ENCODE data around the gene CHRNA1. TPM values are rescaled to one million over a fixed set of nuclear protein-coding genes. Genes with fewer than 3 reads are reported as not detected.
A peak's percentile ranks its signal among the peaks of the same experiment; 100 is the strongest.

The CHRNA1 gene
- total and polyA plus RNA-seq, 2 experiments from 2014 or later = not detected

DNA sequence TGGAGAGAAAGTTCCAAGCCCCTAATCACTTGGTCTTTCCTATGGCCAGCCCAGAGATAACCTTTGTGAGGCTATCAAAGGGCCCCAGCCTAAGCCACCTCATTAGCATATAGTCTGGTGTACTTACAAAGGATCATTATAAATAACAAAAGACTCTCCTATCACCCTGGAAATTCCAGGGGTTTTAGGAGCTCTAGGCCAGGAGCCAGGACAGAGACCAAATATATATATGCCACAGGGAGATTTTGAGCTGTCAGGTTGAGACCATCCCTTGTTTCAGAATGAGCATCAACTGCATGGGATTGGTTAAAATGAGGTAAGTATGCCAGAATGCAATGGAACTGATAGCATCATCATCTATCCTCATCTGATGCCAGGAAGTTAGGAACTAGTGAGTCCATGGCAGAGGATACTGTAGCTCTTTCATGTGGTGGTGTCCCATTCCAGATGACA is 32.1 kb upstream of the CHRNA1 start:
- Histone ChIP-seq H3K36me3 (ENCODE audit: insufficient read depth) (no peaks in the 10 kb centered on the region; the same call in 1 of the 2 replicates), H3F3A (replicated peaks; ENCODE audit: low read depth) (no peaks in the 10 kb centered on the region), H3K27ac (ENCODE audit: low read depth) (peak overlapping the region; percentile 40), H3K79me2 (replicated peaks; ENCODE audit: insufficient read depth) (no peaks in the 10 kb centered on the region), H3K9me2 (ENCODE audit: insufficient read depth) (no peaks in the 10 kb centered on the region), H3K4me2 (peak overlapping the region; percentile 47; the same call in 1 of the 2 replicates), H3K27me3 (ENCODE audit: insufficient read depth) (no peaks in the 10 kb centered on the region), H4K20me1 (replicated peaks; ENCODE audit: insufficient read depth) (no peaks in the 10 kb centered on the region), H3K4me3 (no peak overlapping the region), H3K4me1 (ENCODE audit: insufficient read depth) (peaks cover 39% of the 10 kb centered on the region), H2AFZ (no peak overlapping the region)
- TF ChIP-seq JUNB (IDR thresholded peaks at IDR 0.05; ENCODE audit: unreplicated experiment) (no peak), EZH2 (IDR thresholded peaks at IDR 0.05; ENCODE audit: low read depth, unreplicated experiment) (no peak), CTCF (conservative IDR thresholded peaks at IDR 0.05; ENCODE audit: low read depth in 2 of 2) (no peak), EZH2phosphoT487 (IDR thresholded peaks at IDR 0.05; ENCODE audit: unreplicated experiment) (no peak), POLR2AphosphoS5 (IDR thresholded peaks at IDR 0.05; ENCODE audit: low read depth) (no peak)
- TF ChIP-seq, protein P1, sequence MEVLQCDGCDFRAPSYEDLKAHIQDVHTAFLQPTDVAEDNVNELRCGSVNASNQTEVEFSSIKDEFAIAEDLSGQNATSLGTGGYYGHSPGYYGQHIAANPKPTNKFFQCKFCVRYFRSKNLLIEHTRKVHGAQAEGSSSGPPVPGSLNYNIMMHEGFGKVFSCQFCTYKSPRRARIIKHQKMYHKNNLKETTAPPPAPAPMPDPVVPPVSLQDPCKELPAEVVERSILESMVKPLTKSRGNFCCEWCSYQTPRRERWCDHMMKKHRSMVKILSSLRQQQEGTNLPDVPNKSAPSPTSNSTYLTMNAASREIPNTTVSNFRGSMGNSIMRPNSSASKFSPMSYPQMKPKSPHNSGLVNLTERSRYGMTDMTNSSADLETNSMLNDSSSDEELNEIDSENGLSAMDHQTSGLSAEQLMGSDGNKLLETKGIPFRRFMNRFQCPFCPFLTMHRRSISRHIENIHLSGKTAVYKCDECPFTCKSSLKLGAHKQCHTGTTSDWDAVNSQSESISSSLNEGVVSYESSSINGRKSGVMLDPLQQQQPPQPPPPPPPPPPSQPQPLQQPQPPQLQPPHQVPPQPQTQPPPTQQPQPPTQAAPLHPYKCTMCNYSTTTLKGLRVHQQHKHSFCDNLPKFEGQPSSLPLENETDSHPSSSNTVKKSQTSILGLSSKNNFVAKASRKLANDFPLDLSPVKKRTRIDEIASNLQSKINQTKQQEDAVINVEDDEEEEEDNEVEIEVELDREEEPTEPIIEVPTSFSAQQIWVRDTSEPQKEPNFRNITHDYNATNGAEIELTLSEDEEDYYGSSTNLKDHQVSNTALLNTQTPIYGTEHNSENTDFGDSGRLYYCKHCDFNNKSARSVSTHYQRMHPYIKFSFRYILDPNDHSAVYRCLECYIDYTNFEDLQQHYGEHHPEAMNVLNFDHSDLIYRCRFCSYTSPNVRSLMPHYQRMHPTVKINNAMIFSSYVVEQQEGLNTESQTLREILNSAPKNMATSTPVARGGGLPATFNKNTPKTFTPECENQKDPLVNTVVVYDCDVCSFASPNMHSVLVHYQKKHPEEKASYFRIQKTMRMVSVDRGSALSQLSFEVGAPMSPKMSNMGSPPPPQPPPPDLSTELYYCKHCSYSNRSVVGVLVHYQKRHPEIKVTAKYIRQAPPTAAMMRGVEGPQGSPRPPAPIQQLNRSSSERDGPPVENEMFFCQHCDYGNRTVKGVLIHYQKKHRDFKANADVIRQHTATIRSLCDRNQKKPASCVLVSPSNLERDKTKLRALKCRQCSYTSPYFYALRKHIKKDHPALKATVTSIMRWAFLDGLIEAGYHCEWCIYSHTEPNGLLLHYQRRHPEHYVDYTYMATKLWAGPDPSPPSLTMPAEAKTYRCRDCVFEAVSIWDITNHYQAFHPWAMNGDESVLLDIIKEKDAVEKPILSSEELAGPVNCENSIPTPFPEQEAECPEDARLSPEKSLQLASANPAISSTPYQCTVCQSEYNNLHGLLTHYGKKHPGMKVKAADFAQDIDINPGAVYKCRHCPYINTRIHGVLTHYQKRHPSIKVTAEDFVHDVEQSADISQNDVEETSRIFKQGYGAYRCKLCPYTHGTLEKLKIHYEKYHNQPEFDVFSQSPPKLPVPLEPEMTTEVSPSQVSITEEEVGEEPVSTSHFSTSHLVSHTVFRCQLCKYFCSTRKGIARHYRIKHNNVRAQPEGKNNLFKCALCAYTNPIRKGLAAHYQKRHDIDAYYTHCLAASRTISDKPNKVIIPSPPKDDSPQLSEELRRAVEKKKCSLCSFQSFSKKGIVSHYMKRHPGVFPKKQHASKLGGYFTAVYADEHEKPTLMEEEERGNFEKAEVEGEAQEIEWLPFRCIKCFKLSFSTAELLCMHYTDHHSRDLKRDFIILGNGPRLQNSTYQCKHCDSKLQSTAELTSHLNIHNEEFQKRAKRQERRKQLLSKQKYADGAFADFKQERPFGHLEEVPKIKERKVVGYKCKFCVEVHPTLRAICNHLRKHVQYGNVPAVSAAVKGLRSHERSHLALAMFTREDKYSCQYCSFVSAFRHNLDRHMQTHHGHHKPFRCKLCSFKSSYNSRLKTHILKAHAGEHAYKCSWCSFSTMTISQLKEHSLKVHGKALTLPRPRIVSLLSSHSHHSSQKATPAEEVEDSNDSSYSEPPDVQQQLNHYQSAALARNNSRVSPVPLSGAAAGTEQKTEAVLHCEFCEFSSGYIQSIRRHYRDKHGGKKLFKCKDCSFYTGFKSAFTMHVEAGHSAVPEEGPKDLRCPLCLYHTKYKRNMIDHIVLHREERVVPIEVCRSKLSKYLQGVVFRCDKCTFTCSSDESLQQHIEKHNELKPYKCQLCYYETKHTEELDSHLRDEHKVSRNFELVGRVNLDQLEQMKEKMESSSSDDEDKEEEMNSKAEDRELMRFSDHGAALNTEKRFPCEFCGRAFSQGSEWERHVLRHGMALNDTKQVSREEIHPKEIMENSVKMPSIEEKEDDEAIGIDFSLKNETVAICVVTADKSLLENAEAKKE (CRISPR knock-in tag; IDR thresholded peaks at IDR 0.05) = peak; percentile 84; the same call in 1 of the 2 replicates
- TF ChIP-seq, protein P2, sequence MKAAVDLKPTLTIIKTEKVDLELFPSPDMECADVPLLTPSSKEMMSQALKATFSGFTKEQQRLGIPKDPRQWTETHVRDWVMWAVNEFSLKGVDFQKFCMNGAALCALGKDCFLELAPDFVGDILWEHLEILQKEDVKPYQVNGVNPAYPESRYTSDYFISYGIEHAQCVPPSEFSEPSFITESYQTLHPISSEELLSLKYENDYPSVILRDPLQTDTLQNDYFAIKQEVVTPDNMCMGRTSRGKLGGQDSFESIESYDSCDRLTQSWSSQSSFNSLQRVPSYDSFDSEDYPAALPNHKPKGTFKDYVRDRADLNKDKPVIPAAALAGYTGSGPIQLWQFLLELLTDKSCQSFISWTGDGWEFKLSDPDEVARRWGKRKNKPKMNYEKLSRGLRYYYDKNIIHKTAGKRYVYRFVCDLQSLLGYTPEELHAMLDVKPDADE (IDR thresholded peaks at IDR 0.05) = no peak
- ATAC-seq = peak; percentile 94
- Mint-ChIP-seq H3K9me3 (no peaks in the 10 kb centered on the region), H3K4me3 (no peak overlapping the region; the same call in 2 of the 3 replicates), H3K27me3 (ENCODE audit: insufficient read depth, low read depth, poor library complexity) (peaks cover 14% of the 10 kb centered on the region), H3K36me3 (ENCODE audit: low read depth) (peaks cover 21% of the 10 kb centered on the region; the same call in 2 of the 3 replicates), H3K4me1 (peaks cover 50% of the 10 kb centered on the region), H3K27ac (peak overlapping the region; percentile 95)
- peak; percentile 87 for DNase-seq (ENCODE audit: low spot score)

All from GM23338 (cell line).